Ammon's horn (tissue), 1 donor: ENCODE measurements around the gene ATM.
A peak's percentile ranks its signal among the peaks of the same experiment; 100 is the strongest.
"Not testable (repeated sequence)": the region's sequence is repeated elsewhere in the genome, so short reads cannot be mapped to it uniquely, and the experiment has no call there.

Experiments
- DNase-seq: peaks from one replicate; pipeline ENCODE4 v3.0.0-alpha.2; 2016; ENCODE audit warnings: low spot score

ATM gene

DNA sequence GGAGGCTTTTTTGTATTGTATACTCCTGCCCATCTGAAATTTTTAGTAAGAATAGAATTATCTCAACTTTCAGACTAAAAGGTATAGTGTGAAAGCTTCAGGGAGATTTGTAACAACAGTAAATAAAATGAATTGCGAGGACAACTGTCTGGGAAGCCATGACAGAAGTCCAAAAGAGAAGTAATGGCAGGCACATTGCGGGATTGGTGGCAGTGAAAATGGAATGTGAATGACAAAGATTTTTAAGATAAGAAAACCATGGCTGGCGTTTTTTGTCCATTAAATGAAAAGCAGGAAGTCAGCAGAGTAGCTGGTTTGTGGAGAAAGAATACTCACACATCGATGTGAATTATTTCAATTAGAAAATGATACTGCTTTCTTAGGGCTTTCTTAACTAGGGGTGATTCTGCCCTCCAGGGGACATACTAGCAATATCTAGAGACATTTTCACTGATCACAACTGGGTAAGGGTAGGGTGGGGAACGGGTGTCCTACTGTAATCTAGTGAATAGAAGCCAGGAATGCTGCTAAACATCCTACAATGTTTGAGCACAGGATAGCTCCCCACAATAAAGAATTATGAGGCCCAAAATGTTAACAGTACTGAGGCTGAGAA lies 2.0 kb upstream of the ATM start:
- no peak for DNase-seq

DNA sequence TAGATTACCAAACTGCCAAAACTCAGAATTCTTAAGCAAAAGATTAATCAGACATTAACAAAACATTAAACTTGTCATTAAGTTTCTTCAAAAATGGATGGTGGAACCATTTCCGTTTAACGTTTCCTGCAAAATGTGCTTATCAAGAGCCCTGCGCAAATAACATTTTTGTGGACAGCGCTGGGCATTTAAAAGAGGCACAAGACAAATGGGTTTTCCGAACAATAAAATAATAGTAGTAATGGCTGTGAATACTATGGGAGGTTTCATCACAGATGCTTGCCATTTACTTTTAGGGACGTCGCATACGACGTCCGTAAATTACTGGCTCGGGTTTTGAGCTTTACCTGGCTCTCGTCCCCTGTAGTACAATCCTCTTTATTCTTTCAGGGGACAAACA lies 1.5 kb upstream of the ATM start:
- no peak for DNase-seq

DNA sequence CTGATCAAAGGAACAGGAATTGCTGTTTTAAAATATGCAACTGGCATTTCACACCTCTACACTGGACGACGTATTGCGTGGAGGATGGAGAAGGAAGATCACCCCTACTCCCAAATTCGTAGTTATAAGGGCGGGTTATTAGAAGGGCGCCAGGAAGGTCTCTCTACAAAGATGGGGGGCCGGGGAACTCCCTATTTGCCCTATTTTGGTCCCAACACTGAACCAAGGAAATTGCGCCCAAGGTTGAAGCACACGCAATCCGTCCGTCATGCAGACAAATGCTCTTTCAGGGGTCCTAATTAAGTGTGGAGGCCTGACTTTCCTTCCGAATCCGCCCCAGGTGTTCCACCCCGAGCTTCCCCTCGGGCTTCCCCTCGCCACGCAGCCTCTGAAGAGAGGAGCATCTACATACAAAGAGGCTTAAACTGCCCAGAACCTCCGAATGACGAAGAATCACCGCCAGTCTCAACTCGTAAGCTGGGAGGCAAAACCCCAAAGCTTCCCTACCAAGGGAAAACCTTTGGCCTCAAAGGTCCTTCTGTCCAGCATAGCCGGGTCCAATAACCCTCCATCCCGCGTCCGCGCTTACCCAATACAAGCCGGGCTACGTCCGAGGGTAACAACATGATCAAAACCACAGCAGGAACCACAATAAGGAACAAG lies 825 bp upstream of the ATM start:
- no peak for DNase-seq

DNA sequence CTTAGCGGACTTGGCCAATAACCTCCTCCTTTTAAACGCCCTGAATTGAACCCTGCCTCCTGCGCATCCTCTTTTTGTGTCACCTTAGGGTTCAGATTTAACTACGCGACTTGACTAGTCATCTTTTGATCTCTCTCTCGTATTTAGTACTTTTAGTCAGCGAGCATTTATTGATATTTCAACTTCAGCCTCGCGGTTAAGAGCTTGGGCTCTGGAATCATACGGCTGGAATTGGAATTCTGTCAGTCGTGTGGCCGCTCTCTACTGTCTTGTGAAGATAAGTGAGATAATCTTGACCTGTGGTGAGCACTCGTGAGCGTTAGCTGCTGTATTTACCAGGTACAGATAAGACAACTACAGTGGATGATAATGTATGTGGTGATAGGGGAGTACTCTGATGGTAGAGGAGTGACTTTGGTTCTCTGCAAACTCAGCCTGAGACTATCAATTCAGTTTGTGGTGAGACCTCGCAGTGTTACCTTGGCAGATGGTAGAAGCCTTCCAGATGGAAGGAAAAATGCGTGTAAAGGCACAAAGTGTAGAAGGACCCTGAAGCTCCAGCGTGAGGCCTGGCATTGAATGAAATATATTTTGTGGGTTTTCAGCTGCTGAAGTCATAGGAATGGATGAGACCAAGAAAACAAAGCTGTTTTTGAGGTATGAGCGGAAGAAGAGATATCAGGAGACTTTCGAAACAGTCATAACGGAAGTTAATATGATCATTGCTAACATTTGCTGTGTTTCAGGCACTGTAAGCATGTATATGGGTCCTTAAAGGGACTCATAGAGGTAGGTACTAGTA lies 682 bp downstream of the ATM start:
- DNase-seq = no peak

DNA sequence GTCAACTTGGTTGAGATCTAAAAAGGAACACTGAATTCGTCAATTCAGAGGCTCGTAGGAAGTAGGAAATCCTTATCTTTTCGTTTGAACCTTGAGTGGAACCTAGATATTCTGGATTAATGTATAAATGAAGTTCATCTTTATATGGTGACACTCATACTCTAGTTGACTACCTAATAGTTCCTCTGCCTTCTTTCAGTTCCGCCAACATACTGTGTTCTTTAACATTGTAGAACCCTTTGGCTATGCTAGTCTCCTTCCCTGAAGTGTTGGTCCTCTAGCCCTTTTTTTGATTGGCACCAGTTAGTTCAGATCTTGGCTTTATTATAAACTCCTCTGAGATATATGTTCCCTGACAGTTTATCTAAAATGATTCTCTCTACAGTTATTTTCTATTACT lies 1.5 kb downstream of the ATM start:
- DNase-seq = peak; percentile 20

DNA sequence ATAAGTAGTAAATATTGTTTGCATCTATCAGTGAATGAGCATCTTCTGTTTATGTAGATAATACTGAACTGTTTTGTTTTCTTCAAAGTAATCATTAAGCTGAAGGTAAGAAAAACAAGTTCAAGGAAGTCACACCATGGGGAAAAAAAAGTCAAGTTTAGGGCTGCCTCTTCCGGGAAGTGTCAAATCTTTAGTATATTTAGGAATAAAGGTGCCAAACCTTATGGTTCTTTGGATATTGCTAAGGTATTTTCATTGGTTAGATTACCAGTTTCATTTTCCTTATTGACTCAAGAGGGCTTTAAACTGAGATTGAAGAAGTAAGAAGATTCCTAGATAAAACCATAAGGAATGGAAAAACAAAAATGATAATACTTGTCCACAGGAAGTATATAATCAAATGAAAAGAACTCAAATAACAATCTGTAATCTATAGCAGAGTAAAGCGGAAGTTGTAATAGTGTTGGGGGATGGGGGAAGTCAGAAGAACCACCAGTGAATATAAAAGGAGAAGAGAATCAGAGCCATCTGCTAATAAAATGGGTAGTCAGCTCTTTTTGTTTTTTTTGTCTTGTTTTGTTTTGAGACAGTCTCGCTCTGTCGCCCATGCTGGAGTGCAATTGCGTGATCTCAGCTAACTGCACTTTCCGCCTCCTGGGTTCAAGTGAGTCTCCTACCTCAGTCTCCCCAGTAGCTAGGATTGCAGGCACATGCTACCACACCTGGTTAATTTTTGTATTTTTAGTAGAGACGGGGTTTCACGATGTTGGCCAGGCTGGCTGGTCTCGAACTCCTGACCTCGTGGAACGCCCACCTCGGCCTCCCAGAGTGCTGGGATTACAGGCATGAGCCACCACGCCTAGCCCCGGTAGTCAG lies 2.3 kb downstream of the ATM start:
- peak; percentile 15 for DNase-seq

DNA sequence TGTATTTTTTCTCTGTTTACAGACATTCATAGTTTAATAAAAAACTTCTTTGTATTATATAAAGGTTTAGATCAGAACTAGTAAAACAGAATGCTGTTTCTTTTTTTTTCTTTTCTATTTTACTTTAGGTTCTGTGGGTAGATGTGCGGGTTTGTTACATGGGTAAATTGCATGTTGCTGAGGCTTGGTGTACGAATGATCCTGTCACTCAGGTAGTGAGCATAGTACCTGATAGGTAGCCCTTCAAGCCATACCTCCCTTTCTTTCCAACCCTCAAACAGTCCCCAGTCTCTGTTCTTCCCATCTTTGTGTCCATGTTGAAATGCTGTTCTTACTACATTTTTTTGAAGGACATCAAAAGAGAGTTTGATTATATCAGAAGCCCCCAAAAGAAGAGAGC lies 3.2 kb downstream of the ATM start:
- no peak for DNase-seq

DNA sequence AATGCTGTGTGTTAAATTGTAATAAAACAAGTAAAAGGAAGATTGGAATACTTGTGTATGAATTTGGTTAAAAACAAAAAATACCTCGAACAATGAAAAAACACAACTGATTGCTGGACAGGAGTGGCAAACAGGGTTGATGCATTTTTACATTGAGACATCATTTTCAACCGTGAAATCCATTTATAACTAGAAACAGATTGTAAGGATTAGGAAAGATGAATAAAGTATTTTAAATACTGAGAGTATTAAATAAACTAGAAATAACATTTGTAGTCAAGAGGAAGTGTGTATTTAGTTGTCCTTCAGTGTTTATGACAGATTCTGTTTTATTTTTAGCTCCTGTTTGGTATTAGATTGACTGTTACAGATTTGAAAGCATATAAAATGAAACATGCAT lies 5.4 kb downstream of the ATM start:
- no peak for DNase-seq

DNA sequence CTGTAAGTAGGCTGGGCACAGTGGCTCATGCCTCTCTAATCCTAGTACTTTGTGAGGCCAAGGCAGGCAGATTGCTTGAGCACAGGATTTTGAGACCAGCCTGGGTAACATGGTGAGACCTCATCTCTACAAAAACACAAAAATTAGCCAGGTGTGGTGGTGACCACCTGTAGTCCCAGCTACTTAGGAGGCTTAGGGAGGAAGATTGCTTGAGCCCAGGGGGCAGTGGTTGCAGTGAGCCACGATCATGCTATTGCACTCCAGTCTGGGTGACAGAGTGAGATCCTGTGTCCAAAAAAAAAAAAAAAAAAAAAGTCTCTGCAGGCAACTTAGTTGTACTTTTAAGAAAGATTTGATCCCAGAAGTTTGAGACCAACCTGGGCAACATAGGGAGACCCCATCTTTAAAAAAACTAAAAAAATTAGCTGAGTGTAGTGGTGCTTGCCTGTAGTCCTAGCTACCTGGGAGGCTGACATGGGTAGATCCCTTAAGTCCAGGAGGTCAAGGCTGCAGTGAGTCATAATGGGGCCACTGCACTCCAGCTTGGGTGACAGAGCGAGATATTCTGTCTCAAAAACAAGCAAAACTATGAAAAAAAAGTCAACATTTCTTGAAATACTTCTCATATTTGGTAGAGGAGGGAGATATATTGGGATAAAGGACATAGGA lies 10.5 kb downstream of the ATM start:
- no peak for DNase-seq

DNA sequence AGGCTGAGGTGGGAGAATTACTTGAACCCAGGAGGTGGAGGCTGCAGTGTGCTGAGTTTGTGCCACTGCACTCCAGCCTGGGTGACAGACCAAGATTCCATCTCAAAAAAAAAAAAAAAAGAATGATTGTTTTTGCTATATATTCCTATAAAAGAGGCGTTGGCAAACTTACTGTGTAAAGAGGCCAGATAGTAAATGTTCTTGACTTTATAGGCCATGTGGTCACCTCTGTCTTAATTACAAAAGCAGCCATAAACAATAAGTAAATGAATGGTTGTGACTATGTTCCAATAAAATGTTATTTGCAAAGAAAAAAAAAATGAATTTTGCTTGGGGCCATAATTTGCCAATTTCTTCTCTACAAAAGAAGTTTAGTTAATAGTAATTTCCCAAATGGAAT lies 12.3 kb downstream of the ATM start:
- no peak for DNase-seq

DNA sequence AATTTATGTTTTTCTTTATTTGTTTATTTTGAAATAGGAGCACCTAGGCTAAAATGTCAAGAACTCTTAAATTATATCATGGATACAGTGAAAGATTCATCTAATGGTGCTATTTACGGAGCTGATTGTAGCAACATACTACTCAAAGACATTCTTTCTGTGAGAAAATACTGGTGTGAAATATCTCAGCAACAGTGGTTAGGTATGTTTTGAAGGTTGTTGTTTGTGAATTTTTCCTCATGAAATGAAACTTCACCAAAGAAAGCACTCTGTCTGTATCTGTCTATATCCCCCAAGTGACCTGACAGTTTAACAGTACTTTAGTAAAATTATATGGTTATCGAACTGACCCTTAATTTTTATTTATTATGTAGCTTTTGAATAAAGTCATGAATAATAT lies 12.8 kb downstream of the ATM start:
- DNase-seq = no peak

DNA sequence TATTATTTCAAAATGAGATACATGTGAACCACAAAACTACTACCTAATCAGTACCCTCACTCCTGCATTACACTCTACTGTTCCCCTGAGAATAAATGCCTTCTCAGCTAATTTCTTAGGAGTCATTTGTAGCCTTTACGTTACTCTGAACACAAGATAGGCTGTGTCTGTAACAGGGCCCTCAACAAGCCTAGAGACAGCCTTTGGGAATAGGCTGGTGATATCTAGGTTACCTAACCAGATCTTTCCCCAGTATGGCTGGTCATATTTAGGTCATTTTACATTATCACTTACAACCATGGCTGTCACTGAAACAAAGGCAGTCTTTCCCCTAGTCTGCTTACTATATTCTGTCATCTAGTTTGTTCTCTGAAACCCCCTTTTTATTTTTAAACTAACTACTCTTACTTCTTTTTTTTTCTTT lies 14.2 kb downstream of the ATM start:
- DNase-seq = no peak

DNA sequence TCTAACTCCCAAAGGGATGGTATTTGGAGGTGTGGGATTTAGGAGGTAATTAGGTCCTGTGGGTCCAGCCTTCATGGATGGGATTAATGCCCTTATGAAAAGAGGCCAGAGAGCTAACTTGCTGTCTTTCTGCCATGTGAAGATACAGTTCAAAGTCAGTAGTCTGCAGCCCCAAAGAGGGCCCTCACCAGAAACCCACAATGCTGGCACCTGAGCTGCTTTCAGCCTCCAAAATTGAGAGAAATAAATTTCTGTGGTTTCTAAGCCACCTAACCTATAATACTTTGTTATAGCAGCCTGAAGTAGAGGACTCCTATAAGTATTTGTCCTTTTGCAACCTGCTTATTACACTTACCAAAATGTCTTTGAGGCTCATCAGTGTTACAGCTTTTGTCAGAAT lies 16.2 kb downstream of the ATM start:
- no peak for DNase-seq

DNA sequence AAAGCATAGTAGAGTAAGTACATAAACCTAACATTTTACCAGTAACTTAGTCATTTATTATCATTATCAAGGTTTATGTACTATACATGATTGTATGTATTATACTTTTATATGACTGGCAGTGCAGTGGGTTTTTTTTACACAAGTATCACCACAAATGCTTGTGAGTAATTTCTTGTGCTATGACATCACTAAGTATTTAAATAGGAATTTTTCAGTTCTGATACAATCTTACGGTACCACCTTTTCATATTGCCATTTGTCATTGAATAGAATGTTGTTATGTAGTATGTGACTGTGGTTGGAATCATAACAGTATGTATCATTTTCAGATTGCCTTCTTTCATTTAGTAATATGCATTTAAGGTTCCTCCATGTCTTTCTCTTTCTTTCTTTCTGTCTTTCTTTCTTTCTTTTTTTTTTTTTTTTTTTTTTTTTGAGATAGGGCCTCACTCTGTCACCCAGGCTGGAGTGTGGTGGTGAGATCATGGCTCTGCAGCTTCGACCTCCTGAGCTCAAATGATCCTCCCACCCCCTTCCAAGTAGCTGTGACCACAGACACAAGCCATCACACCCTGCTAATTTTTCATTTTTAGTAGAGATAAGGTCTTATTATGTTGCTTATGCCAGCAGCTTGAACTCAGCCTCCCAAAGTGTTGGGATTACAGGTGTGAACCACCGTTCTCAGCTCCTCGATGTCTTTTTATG lies 18.6 kb downstream of the ATM start:
- DNase-seq = no peak

DNA sequence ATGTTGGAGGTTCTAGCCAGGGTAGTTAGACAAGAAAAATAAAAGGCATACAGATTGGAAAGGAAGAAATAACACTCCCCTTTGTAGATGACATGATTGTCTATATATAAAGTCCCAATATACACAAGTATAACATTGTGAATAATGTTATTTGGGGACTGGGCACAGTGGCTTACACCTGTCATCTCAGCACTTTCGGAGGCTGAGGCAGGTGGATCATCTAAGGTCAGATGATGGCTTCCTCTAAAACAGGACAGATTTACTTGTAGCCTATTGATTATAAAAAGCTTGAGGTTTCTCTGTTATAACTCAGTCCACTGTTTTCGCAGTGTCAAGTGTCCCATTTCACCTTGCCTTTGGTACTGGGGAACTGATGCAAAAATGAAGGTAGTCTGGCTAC lies 19.6 kb downstream of the ATM start:
- DNase-seq = no peak

DNA sequence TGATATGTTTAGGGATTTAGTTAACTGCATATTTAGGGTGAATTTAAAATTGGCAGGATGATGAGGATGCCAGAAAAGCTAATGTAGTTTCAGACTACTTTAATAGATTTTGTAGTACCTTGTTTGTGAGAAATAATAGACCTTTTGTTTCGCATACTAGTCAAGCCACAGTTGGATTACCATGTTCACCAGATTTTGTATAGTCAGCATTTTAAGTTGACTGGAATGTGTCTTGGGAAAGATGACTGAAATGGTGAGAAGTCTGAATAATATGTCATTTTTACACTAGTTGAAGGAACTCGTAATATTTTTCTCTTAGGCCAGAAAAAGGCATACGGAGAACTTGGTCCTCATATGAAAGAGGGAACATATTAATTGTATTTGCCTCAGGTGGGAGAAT lies 23.4 kb downstream of the ATM start:
- no peak for DNase-seq

DNA sequence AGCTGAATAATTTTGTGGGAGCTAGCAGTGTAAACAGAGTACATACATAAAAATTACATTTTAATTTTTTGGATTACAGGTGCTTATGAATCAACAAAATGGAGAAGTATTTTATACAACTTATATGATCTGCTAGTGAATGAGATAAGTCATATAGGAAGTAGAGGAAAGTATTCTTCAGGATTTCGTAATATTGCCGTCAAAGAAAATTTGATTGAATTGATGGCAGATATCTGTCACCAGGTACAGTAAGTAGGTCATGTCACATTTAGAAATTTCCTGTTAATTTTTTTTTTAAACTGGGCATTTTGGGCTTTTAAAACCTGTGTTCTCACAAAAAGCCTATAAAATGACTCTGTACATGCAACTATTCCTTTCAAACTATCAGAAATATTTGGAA lies 24.0 kb downstream of the ATM start:
- no peak for DNase-seq

DNA sequence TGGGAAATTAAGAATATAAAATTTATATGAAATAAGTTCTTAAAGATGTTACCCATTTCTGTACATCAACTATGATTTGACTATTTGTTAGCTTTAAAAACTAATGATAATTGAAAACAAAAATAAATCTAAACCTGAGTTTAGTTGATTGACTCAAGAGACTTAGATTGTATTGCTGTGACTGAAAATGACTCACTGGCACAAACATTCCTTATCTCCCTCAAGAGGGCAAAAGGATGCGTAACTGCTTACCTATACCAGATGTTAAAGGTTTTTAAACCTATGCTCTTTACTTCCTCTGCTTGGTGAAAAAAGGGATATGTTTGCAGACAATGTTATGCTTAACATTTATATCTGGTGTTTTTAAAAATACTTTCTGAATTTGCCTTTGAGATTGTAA lies 30.3 kb downstream of the ATM start:
- DNase-seq = no peak

DNA sequence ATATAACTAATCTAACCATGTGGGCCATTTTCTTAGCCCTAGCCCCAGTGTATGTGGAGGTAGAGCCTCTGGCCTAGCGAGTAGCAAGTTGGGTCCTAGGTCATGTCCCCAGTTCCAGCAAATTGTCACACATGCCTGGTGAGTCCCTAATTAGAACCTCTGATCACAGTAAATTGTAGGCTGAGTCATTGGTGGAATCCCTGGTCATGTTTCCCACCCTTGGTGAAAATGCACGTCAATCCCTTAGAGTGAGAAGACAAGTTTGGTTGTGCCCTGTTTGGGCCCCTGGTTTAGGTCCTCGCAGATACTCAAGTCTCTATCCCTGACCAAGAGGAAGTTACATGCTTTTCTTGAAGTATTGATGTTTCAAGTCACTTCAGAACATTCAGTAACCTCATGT lies 46.7 kb downstream of the ATM start:
- DNase-seq = no peak

DNA sequence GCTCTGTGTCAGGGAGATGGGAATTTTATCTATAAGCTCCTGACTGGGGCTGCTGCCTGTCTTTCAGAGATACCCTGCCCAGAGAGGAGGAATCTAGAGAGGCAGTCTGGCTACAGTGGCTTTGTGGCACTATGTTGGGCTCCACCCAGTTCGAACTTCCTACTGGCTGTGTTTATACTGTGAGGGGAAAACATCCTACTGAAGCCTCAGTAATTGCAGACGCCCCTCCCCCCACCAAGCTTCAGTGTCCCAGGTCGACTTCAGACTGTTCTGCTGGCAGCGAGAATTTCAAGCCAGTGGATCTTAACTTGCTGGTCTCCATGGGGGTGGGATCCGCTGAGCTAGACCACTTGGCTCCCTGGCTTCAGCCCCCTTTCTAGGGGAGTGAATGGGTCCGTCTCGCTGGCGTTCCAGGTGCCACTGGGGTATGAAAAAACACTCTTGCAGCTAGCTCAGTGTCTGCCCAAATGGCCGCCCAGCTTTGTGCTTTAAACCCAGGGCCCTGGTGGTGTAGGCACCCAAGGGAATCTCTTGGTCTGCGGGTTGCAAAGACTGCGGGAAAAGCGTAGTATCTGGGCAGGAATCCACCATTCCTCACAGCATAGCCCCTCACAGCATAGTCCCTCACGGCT lies 54.2 kb downstream of the ATM start:
- not testable (repeated sequence) for DNase-seq

DNA sequence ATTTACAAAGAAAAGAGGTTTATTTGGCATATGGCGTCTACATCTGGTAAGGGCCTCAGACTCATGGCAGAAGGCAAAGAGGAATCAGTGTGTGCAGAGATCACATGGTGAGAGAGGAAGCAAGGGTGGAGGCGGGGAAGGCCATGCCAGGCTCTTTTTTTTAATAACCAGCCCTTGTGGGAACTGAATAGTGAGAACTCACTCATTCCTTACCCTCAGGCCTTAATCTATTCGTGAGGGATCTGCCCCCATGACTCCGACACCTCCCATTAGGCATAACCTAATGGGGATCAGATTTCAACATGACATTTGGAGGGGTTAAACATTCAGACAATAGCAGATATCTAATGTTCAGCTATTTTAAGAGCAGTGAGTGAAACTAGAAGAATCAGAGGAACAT lies 55.7 kb downstream of the ATM start:
- peak; percentile 37 for DNase-seq
